GM23338 (cell line): Measurements from ENCODE around the gene KIAA0753.

Experiments used
- CREB1 ChIP-seq: fragments of 250-450 bp; sonication (Bioruptor Pico); IDR thresholded peaks from 2 replicates; pipeline ENCODE4 v1.5.0; 2020; ENCODE audit warnings: low read depth, mild to moderate bottlenecking, moderate library complexity
- EZH2 ChIP-seq: fragments of 200-600 bp; sonication (generic); IDR thresholded peaks from one replicate; pipeline ENCODE4 v1.8.0; 2017; ENCODE audit warnings: antibody characterized with exemption, mild to moderate bottlenecking, low read depth; ENCODE audit not compliant: unreplicated experiment
- EZH2phosphoT487 ChIP-seq: fragments of 200-600 bp; sonication (generic); IDR thresholded peaks from one replicate; pipeline ENCODE4 v1.8.1; 2018; ENCODE audit warnings: antibody characterized with exemption; ENCODE audit not compliant: unreplicated experiment
- JUNB ChIP-seq: IDR thresholded peaks from one replicate; pipeline ENCODE4 v1.6.1; 2016; ENCODE audit warnings: antibody characterized with exemption; ENCODE audit not compliant: unreplicated experiment
- NANOG ChIP-seq: IDR thresholded peaks from 2 replicates; pipeline ENCODE4 v1.6.1; 2016; ENCODE audit warnings: antibody characterized with exemption, borderline replicate concordance
- POLR2AphosphoS5 ChIP-seq: IDR thresholded peaks from 2 replicates; pipeline ENCODE4 v1.6.1; 2016; ENCODE audit warnings: antibody characterized with exemption, low read depth
- STAT1 ChIP-seq: IDR thresholded peaks from one replicate; pipeline ENCODE4 v1.6.1; 2016; ENCODE audit warnings: antibody characterized with exemption; ENCODE audit not compliant: unreplicated experiment
- ZNF114 ChIP-seq: fragments of 250-450 bp; sonication (Bioruptor Pico); IDR thresholded peaks from 2 replicates; pipeline ENCODE4 v1.5.0; 2020; ENCODE audit warnings: mild to moderate bottlenecking, moderate library complexity
- ZNF331 ChIP-seq: fragments of 250-450 bp; sonication (Bioruptor Pico); IDR thresholded peaks from 2 replicates; pipeline ENCODE4 v1.5.0; 2020; ENCODE audit warnings: low read depth, mild to moderate bottlenecking, moderate library complexity
- TF ChIP-seq, protein P1 (sequence below): IDR thresholded peaks from one replicate; pipeline ENCODE4 v1.6.1; 2018; ENCODE audit warnings: antibody characterized with exemption; ENCODE audit not compliant: unreplicated experiment
- TF ChIP-seq, protein P2 (sequence below), 2 experiments: fragments of 200-600 bp in 1 of 2; sonication (generic) in 1 of 2; conservative IDR thresholded peaks; 2 replicates each; pipeline versions ENCODE4 v1.5.1 to v1.6.1; 2016 to 2017; ENCODE audit warnings: antibody characterized with exemption in 2 of 2, low read depth in 2 of 2, mild to moderate bottlenecking in 2 of 2, moderate library complexity in 1 of 2
- TF ChIP-seq, protein P3 (sequence below): fragments of 250-450 bp; sonication (Bioruptor Pico); IDR thresholded peaks from 2 replicates; pipeline ENCODE4 v1.5.0; 2020; ENCODE audit warnings: mild to moderate bottlenecking, moderate library complexity

GRCh38 chr17:6587310-6587709, 53.2 kb downstream of the KIAA0753 start:
- no peak for TF ChIP-seq EZH2
- no peak for TF ChIP-seq POLR2AphosphoS5
- TF ChIP-seq, protein P1, sequence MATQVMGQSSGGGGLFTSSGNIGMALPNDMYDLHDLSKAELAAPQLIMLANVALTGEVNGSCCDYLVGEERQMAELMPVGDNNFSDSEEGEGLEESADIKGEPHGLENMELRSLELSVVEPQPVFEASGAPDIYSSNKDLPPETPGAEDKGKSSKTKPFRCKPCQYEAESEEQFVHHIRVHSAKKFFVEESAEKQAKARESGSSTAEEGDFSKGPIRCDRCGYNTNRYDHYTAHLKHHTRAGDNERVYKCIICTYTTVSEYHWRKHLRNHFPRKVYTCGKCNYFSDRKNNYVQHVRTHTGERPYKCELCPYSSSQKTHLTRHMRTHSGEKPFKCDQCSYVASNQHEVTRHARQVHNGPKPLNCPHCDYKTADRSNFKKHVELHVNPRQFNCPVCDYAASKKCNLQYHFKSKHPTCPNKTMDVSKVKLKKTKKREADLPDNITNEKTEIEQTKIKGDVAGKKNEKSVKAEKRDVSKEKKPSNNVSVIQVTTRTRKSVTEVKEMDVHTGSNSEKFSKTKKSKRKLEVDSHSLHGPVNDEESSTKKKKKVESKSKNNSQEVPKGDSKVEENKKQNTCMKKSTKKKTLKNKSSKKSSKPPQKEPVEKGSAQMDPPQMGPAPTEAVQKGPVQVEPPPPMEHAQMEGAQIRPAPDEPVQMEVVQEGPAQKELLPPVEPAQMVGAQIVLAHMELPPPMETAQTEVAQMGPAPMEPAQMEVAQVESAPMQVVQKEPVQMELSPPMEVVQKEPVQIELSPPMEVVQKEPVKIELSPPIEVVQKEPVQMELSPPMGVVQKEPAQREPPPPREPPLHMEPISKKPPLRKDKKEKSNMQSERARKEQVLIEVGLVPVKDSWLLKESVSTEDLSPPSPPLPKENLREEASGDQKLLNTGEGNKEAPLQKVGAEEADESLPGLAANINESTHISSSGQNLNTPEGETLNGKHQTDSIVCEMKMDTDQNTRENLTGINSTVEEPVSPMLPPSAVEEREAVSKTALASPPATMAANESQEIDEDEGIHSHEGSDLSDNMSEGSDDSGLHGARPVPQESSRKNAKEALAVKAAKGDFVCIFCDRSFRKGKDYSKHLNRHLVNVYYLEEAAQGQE, result no peak
- TF ChIP-seq, protein P2, sequence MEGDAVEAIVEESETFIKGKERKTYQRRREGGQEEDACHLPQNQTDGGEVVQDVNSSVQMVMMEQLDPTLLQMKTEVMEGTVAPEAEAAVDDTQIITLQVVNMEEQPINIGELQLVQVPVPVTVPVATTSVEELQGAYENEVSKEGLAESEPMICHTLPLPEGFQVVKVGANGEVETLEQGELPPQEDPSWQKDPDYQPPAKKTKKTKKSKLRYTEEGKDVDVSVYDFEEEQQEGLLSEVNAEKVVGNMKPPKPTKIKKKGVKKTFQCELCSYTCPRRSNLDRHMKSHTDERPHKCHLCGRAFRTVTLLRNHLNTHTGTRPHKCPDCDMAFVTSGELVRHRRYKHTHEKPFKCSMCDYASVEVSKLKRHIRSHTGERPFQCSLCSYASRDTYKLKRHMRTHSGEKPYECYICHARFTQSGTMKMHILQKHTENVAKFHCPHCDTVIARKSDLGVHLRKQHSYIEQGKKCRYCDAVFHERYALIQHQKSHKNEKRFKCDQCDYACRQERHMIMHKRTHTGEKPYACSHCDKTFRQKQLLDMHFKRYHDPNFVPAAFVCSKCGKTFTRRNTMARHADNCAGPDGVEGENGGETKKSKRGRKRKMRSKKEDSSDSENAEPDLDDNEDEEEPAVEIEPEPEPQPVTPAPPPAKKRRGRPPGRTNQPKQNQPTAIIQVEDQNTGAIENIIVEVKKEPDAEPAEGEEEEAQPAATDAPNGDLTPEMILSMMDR (conservative IDR thresholded peaks at IDR 0.05; ENCODE audit: low read depth in 2 of 2), result no peak
- no peak for TF ChIP-seq EZH2phosphoT487
- TF ChIP-seq, protein P3, sequence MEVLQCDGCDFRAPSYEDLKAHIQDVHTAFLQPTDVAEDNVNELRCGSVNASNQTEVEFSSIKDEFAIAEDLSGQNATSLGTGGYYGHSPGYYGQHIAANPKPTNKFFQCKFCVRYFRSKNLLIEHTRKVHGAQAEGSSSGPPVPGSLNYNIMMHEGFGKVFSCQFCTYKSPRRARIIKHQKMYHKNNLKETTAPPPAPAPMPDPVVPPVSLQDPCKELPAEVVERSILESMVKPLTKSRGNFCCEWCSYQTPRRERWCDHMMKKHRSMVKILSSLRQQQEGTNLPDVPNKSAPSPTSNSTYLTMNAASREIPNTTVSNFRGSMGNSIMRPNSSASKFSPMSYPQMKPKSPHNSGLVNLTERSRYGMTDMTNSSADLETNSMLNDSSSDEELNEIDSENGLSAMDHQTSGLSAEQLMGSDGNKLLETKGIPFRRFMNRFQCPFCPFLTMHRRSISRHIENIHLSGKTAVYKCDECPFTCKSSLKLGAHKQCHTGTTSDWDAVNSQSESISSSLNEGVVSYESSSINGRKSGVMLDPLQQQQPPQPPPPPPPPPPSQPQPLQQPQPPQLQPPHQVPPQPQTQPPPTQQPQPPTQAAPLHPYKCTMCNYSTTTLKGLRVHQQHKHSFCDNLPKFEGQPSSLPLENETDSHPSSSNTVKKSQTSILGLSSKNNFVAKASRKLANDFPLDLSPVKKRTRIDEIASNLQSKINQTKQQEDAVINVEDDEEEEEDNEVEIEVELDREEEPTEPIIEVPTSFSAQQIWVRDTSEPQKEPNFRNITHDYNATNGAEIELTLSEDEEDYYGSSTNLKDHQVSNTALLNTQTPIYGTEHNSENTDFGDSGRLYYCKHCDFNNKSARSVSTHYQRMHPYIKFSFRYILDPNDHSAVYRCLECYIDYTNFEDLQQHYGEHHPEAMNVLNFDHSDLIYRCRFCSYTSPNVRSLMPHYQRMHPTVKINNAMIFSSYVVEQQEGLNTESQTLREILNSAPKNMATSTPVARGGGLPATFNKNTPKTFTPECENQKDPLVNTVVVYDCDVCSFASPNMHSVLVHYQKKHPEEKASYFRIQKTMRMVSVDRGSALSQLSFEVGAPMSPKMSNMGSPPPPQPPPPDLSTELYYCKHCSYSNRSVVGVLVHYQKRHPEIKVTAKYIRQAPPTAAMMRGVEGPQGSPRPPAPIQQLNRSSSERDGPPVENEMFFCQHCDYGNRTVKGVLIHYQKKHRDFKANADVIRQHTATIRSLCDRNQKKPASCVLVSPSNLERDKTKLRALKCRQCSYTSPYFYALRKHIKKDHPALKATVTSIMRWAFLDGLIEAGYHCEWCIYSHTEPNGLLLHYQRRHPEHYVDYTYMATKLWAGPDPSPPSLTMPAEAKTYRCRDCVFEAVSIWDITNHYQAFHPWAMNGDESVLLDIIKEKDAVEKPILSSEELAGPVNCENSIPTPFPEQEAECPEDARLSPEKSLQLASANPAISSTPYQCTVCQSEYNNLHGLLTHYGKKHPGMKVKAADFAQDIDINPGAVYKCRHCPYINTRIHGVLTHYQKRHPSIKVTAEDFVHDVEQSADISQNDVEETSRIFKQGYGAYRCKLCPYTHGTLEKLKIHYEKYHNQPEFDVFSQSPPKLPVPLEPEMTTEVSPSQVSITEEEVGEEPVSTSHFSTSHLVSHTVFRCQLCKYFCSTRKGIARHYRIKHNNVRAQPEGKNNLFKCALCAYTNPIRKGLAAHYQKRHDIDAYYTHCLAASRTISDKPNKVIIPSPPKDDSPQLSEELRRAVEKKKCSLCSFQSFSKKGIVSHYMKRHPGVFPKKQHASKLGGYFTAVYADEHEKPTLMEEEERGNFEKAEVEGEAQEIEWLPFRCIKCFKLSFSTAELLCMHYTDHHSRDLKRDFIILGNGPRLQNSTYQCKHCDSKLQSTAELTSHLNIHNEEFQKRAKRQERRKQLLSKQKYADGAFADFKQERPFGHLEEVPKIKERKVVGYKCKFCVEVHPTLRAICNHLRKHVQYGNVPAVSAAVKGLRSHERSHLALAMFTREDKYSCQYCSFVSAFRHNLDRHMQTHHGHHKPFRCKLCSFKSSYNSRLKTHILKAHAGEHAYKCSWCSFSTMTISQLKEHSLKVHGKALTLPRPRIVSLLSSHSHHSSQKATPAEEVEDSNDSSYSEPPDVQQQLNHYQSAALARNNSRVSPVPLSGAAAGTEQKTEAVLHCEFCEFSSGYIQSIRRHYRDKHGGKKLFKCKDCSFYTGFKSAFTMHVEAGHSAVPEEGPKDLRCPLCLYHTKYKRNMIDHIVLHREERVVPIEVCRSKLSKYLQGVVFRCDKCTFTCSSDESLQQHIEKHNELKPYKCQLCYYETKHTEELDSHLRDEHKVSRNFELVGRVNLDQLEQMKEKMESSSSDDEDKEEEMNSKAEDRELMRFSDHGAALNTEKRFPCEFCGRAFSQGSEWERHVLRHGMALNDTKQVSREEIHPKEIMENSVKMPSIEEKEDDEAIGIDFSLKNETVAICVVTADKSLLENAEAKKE, result no peak
- no peak for TF ChIP-seq ZNF114 (CRISPR knock-in tag)
- no peak for TF ChIP-seq JUNB
- TF ChIP-seq STAT1, result no peak
- no peak for TF ChIP-seq CREB1 (CRISPR knock-in tag)
- no peak for TF ChIP-seq ZNF331 (CRISPR knock-in tag)
- TF ChIP-seq NANOG, result no peak
